Hippocampal formation (tissue), 2 donors: ENCODE data around the gene TPCN2.

ENCODE experiments used
- DNase-seq, 2 donors: peaks; one replicate each; lab custom pipeline; 2025; lab: John Stamatoyannopoulos, UW

Gene TPCN2

GRCh38 chr11:69111624-69112542, 63.2 kb downstream of the TPCN2 start:
- no peak for DNase-seq

- no peak for DNase-seq
These were observed 64.5 kb downstream of the TPCN2 start for GRCh38 chr11:69113226-69113625.

GRCh38 chr11:69113646-69114340, 65.1 kb downstream of the TPCN2 start:
- no peak for DNase-seq

GRCh38 chr11:69114362-69114761, 65.6 kb downstream of the TPCN2 start:
- no peak for DNase-seq

GRCh38 chr11:69114811-69115523, 66.2 kb downstream of the TPCN2 start:
- DNase-seq: no peak

GRCh38 chr11:69115586-69116560, 67.1 kb downstream of the TPCN2 start:
- no peak for DNase-seq

GRCh38 chr11:69116671-69117070, 67.9 kb downstream of the TPCN2 start:
- DNase-seq: no peak

- DNase-seq: no peak
These were observed 70.5 kb downstream of the TPCN2 start for GRCh38 chr11:69119190-69119589.

- DNase-seq: no peak
These were observed 71.6 kb downstream of the TPCN2 start for GRCh38 chr11:69120096-69120875.

- DNase-seq: no peak
These were observed 72.3 kb downstream of the TPCN2 start for GRCh38 chr11:69121021-69121420.

- DNase-seq: no peak
These were observed 73.0 kb downstream of the TPCN2 start for GRCh38 chr11:69121621-69122325.

- no peak for DNase-seq
These were observed 73.5 kb downstream of the TPCN2 start for GRCh38 chr11:69122326-69122629.

- no peak for DNase-seq
These were observed 74.1 kb downstream of the TPCN2 start for GRCh38 chr11:69122630-69123431.

- no peak for DNase-seq
These were observed 75.1 kb downstream of the TPCN2 start for GRCh38 chr11:69123593-69124545.

- DNase-seq: no peak
These were observed 77.1 kb downstream of the TPCN2 start for GRCh38 chr11:69125861-69126260.

- no peak for DNase-seq
These were observed 77.6 kb downstream of the TPCN2 start for GRCh38 chr11:69126286-69126685.

- no peak for DNase-seq
These were observed 78.5 kb downstream of the TPCN2 start for GRCh38 chr11:69127081-69127850.
